K562 (cell line): Measurements from ENCODE around the gene KNDC1. TPM values are rescaled to one million over a fixed set of nuclear protein-coding genes. Genes with fewer than 3 reads are reported as not detected.

ENCODE experiments used
- ATAC-seq: fragments of 200-7000 bp; cut with Tn5 transposase; 3 replicates; pipeline ENCODE4 v1.9.1; 2020; ENCODE audit warnings: moderate library complexity
- BruUV-seq: library from RNA; stranded (reverse); fragments of 400-500 nt; replicated peaks from 2 replicates; lab custom pipeline; 2021; lab: Mats Ljungman, UMichigan
- CTCF ChIA-PET: fragments of 300-600 bp; formaldehyde crosslinking; extraction: SDS; loops from one replicate; lab custom pipeline; 2021; ENCODE audit warnings: low intra/inter-chr PET ratio; lab: Yijun Ruan, JAX
- POLR2A ChIA-PET: fragments of 300-600, 350-650 bp; sonication (Branson Sonifier 250); formaldehyde crosslinking; extraction: SDS; loops from one replicate; lab custom pipeline; 2021; ENCODE audit warnings: antibody characterized with exemption, inconsistent platforms; lab: Yijun Ruan, JAX
- DNase-seq, 4 experiments: peaks; one replicate each; pipeline versions ENCODE4 v3.0.0 to v3.0.0-alpha.2; 2011 to 2018; ENCODE audit warnings: low spot score in 3 of 4, mixed read lengths in 3 of 4; ENCODE audit errors: extremely low read depth in 1 of 4
- FAIRE-seq: peaks from 2 replicates; lab custom pipeline; 2011; peaks lifted over from hg19 to GRCh38; lab: Jason Lieb, UNC
- H2AFZ ChIP-seq: 2 replicates; pipeline ENCODE4 v1.6.0; 2011; ENCODE audit warnings: low read depth, low read length, control low read depth, inconsistent platforms
- H3K27ac ChIP-seq: fragments of 200-600 bp; 3 replicates; pipeline ENCODE4 v1.8.0; 2011; ENCODE audit warnings: low read depth, mild to moderate bottlenecking, control low read depth, inconsistent platforms, low read length, moderate library complexity, mixed read lengths; ENCODE audit errors: extremely low read depth
- H3K27me3 ChIP-seq, 2 experiments: fragments of 300-600 bp in 1 of 2; 2 replicates in 1 of 2; 3 replicates in 1 of 2; pipeline versions ENCODE4 v1.6.0 to v1.8.0; 2011; ENCODE audit warnings: inconsistent platforms in 2 of 2, low read length in 2 of 2, mild to moderate bottlenecking in 1 of 2, mixed read lengths in 1 of 2, moderate library complexity in 1 of 2; ENCODE audit not compliant: control insufficient read depth in 2 of 2, insufficient read depth in 2 of 2
- H3K36me3 ChIP-seq: fragments of 300-600 bp; 3 replicates; pipeline ENCODE4 v1.8.0; 2011; ENCODE audit warnings: mild to moderate bottlenecking, low read length, inconsistent platforms; ENCODE audit not compliant: control insufficient read depth, insufficient read depth
- H3K4me1 ChIP-seq, 2 experiments: fragments of 200-600 bp in 1 of 2; replicated peaks in 1 of 2; 2 replicates in 1 of 2; 3 replicates in 1 of 2; pipeline versions ENCODE4 v1.5.1 to v1.8.0; 2011; ENCODE audit warnings: inconsistent platforms in 2 of 2, low read length in 2 of 2, mild to moderate bottlenecking in 1 of 2, mixed read lengths in 1 of 2, moderate library complexity in 1 of 2; ENCODE audit not compliant: control insufficient read depth in 2 of 2, insufficient read depth in 2 of 2
- H3K4me2 ChIP-seq: 2 replicates; pipeline ENCODE4 v1.6.1; 2011; ENCODE audit warnings: low read length, control low read depth, inconsistent platforms, mixed read lengths; ENCODE audit not compliant: insufficient read depth
- H3K4me3 ChIP-seq: fragments of 200-600 bp; sonication (generic), shearing (Covaris generic); 2 replicates; pipeline ENCODE4 v1.5.1; 2016; ENCODE audit warnings: control low read depth, inconsistent platforms
- H3K79me2 ChIP-seq: fragments of 200-600 bp; 3 replicates; pipeline ENCODE4 v1.8.0; 2011; ENCODE audit warnings: low read length, inconsistent platforms; ENCODE audit not compliant: control insufficient read depth, insufficient read depth
- H3K9ac ChIP-seq, 2 experiments: 2 replicates each; pipeline versions ENCODE4 v1.6.0 to v1.6.1; 2011; ENCODE audit warnings: low read depth in 2 of 2, low read length in 2 of 2, control low read depth in 1 of 2, inconsistent platforms in 1 of 2, mild to moderate bottlenecking in 1 of 2, mixed read lengths in 1 of 2; ENCODE audit not compliant: insufficient read depth in 1 of 2
- H3K9me1 ChIP-seq: one replicate; pipeline ENCODE4 v1.6.0; 2011; ENCODE audit warnings: inconsistent platforms, mild to moderate bottlenecking, low read length, moderate library complexity; ENCODE audit not compliant: control insufficient read depth, insufficient read depth
- H3K9me3 ChIP-seq: replicated peaks from 2 replicates; pipeline ENCODE4 v1.5.1; 2011; ENCODE audit warnings: low read depth, low read length, inconsistent platforms; ENCODE audit not compliant: control insufficient read depth, insufficient read depth
- H4K20me1 ChIP-seq: replicated peaks from 2 replicates; pipeline ENCODE4 v1.6.1; 2011; ENCODE audit warnings: low read length, inconsistent platforms, mixed read lengths; ENCODE audit not compliant: control insufficient read depth, insufficient read depth
- NONO ChIP-seq, 2 experiments: fragments of 200-400 bp in 1 of 2; fragments of 450-650 bp in 1 of 2; formaldehyde crosslinking in 1 of 2; IDR thresholded peaks; 2 replicates each; pipeline ENCODE4 v1.6.1; 2017; ENCODE audit warnings: low read depth in 2 of 2, mild to moderate bottlenecking in 2 of 2, moderate library complexity in 2 of 2, low read length in 1 of 2
- REST ChIP-seq, 2 experiments: fragments of 450-650 bp; formaldehyde crosslinking in 1 of 2; IDR thresholded peaks; 2 replicates each; pipeline versions ENCODE4 v1.4.0 to v1.6.1; 2014 to 2020; ENCODE audit warnings: mild to moderate bottlenecking in 2 of 2, borderline replicate concordance in 1 of 2, low read depth in 1 of 2
- ZBTB40 ChIP-seq, 2 experiments: fragments of 450-650 bp in 1 of 2; sonication (generic) in 1 of 2; formaldehyde crosslinking in 1 of 2; IDR thresholded peaks; 2 replicates each; pipeline versions ENCODE4 v1.7.1 to v1.9.0; 2016 to 2022; ENCODE audit warnings: inconsistent platforms in 1 of 2, mild to moderate bottlenecking in 1 of 2, missing genetic modification reagents in 1 of 2
- WGBS: fragments of 100-300 bp; shearing (Covaris generic); methylation state at CpG from one replicate; pipeline ENCODE4 v1.1.6; 2016; ENCODE audit warnings: low coverage, mixed read lengths; ENCODE audit not compliant: insufficient coverage; ENCODE audit errors: missing lambda C conversion rate; 5-methylcytosine and 5-hydroxymethylcytosine counted together
- in situ Hi-C: fragments of 300-500 bp; cut with MboI; formaldehyde crosslinking; loops from 4 replicates; pipeline ENCODE4 v1.15.0; 2018; ENCODE audit warnings: inconsistent platforms, mixed read lengths
- intact Hi-C: fragments of 100-400 bp; cut with micrococcal nuclease; formaldehyde crosslinking; loops from 2 replicates; pipeline ENCODE4 v1.14.2; 2022
- polyA plus RNA-seq, 8 experiments: library from polyadenylated mRNA; depleted of rRNA in 4 of 8; stranded (reverse) in 5 of 8; unstranded in 3 of 8; fragments of >200 nt; fragmentation: Nextera tagmentation in 2 of 8; fragmentation: Illumina TruSeq in 1 of 8; extraction: Ambion mirVana in 2 of 8; extraction: Trizol in 1 of 8; gene quantifications; 2 replicates each; pipeline versions ENCODE4 v1.2.1 to v1.2.3, GENCODE V29; 2011 to 2014; ENCODE audit warnings: inconsistent platforms in 1 of 8, missing spikeins in 1 of 8
- total RNA-seq, 7 experiments: library from RNA; depleted of rRNA in 6 of 7; stranded (reverse); fragments of >200 nt in 6 of 7; fragmentation: Illumina TruSeq in 2 of 7; extraction: Trizol in 2 of 7; gene quantifications; 2 replicates each; pipeline versions ENCODE4 v1.2.1 to v1.2.3, GENCODE V29; 2011 to 2021; ENCODE audit warnings: low replicate concordance in 1 of 7

The KNDC1 gene
- total and polyA plus RNA-seq, 9 of the 15 experiments (the other 6 are each of a cell fraction or from before 2014, with no cell fraction given) = 0.07 to 0.26 (median 0.11) TPM; not detected in 6

GRCh38 chr10:133195611-133196010, 35.6 kb downstream of the KNDC1 start:
- ATAC-seq (no peak), DNase-seq (no peak), FAIRE-seq (no peak)
- H3K4me1 ChIP-seq = peaks cover 0 to 44% of the 10 kb centered on the region in 2 experiments; a peak in 2 of 5 replicates
- no peaks in the 10 kb centered on the region for H3K9me1 ChIP-seq
- in situ Hi-C loops (no loop called here), intact Hi-C loops (no loop called here)
- H3K36me3 ChIP-seq = no peaks in the 10 kb centered on the region
- no peak overlapping the region for H3K9ac ChIP-seq
- peaks cover 7 to 49% of the 10 kb centered on the region in 2 experiments; a peak in 4 of 5 replicates for H3K27me3 ChIP-seq
- 15% methylated on average over 15 of the region's 23 CpGs for WGBS
- H3K4me3 ChIP-seq = no peak overlapping the region
- ChIA-PET POLR2A (no interaction called here), CTCF (no interaction called here)
- H3K4me2 ChIP-seq = no peak overlapping the region
- no TSS peak for BruUV-seq
- H3K9me3 ChIP-seq = no peaks in the 10 kb centered on the region
- no peaks in the 10 kb centered on the region for H3K79me2 ChIP-seq
- no peaks in the 10 kb centered on the region for H4K20me1 ChIP-seq
- no peak overlapping the region for H2AFZ ChIP-seq
- no peak overlapping the region for H3K27ac ChIP-seq
- TF ChIP-seq REST (IDR thresholded peaks at IDR 0.05; ENCODE audit: borderline replicate concordance) (no peak), REST (CRISPR knock-in tag; IDR thresholded peaks at IDR 0.05; ENCODE audit: low read depth) (no peak), NONO (IDR thresholded peaks at IDR 0.05; ENCODE audit: low read depth in 2 of 2, low read length in 1 of 2) (no peak), ZBTB40 (IDR thresholded peaks at IDR 0.05) (no peak), ZBTB40 (CRISPR knock-in tag; IDR thresholded peaks at IDR 0.05) (no peak)
